ENCODE data around the gene ZNF2. TPM values are rescaled to one million over a fixed set of nuclear protein-coding genes. Genes with fewer than 3 reads are reported as not detected.

Gene ZNF2
- 1 to 10 TPM; 2.9 to 4.1 TPM for total RNA-seq
- polyA plus RNA-seq (2013, experiment 1 of 2) = 5.9 TPM
- polyA plus RNA-seq (2013, experiment 2 of 2) = 5.5 TPM
- long read RNA-seq, experiment 1, partial matches to known transcripts = 1 of 1 reads
- long read RNA-seq, experiment 1, other reads (novel, unspliced or antisense) = 0 of 1 reads
- long read RNA-seq, experiment 2, transcript ZNF2-203 (5 exons, 2,601 nt) = major isoform, 6 of 7 reads
- long read RNA-seq, experiment 2, partial matches to known transcripts = 0 of 7 reads
- long read RNA-seq, experiment 2, other reads (novel, unspliced or antisense) = 1 of 7 reads
- long read RNA-seq, experiment 3, transcript ZNF2-203 (5 exons, 2,601 nt) = major isoform, 7 of 11 reads
- long read RNA-seq, experiment 3, partial matches to known transcripts = 1 of 11 reads
- long read RNA-seq, experiment 3, other reads (novel, unspliced or antisense) = 2 of 11 reads
- long read RNA-seq, experiment 4, partial matches to known transcripts = 0 of 1 reads
- long read RNA-seq, experiment 4, other reads (novel, unspliced or antisense) = 1 of 1 reads

DNA sequence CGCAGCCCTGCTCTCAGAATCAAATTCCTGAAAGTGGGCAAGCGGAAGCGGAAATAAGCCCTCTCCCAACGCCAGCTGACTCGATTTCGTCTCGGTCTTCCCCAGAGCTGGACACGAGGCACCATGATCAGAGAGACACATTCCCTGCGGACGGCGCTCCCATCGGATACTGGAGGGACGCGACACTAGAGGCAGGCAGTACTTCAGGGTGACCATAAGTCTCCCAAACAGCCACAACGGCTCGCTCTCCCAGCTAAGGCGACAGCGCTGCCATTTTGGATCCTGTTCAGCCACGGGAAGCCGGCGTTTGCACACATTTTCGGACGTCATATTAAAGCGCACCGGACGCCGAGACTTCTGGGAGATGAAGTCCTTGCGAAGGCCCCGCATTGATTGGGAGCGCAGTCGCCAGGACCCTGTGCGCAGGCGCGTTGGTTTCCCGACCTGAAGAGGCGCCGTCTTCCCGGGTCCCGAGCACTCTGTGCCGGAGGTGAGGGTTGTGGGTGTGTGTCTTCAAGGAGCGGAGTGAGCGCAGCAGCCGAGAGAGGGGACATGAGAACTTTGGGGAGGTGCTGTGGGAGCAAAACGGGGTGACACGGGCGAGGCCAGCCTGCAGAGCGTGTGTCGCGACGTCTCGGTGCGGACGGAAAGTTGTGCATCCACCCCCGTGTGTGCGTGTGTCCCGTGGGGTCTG is at the start of gene ZNF2:
Gene ZNF2, plus strand, starts transcription at position 439 of the 694 bp plus-strand sequence. CDS start 10,418 bp downstream, outside the sequence.
- DNase-seq = peak; percentile 99
- Histone ChIP-seq H3K4me1 (ENCODE audit: control insufficient read depth, insufficient read depth, low read length) (no peaks in the 10 kb centered on the region), H3K4me3 (ENCODE audit: low read length) (peak within 1 kb of the TSS; percentile 94), H3K36me3 (ENCODE audit: control insufficient read depth, insufficient read depth, low read length) (no peaks in the 10 kb centered on the region), H3K9me3 (ENCODE audit: control insufficient read depth, low read length) (no peaks in the 10 kb centered on the region), H3K27me3 (ENCODE audit: control insufficient read depth, insufficient read depth, low read length, poor library complexity, severe bottlenecking) (no peaks in the 10 kb centered on the region), H3K27ac (ENCODE audit: low read depth, low read length) (peak within 1 kb of the TSS; percentile 73), H3K9ac (ENCODE audit: extremely low read depth, low read length, poor library complexity, severe bottlenecking) (peak within 1 kb of the TSS; percentile 88)
- 0% methylated on average over 19 to 56 of the region's 56 CpGs for WGBS, 2 experiments (ENCODE audit: insufficient coverage in 1 of 2, insufficient read length in 1 of 2)
- peaks cover 3% of the 10 kb centered on the region for H3K27me3 Mint-ChIP-seq (ENCODE audit: insufficient read depth)
- H3K4me3 Mint-ChIP-seq = peak within 1 kb of the TSS; percentile 95
- peak within 1 kb of the TSS; percentile 100 for H3K27ac Mint-ChIP-seq
- H3K4me1 Mint-ChIP-seq = peaks cover 22% of the 10 kb centered on the region
- H3K36me3 Mint-ChIP-seq (ENCODE audit: low read depth) = peaks cover 6% of the 10 kb centered on the region
- no peaks in the 10 kb centered on the region for H3K9me3 Mint-ChIP-seq
- TF ChIP-seq, protein P1, sequence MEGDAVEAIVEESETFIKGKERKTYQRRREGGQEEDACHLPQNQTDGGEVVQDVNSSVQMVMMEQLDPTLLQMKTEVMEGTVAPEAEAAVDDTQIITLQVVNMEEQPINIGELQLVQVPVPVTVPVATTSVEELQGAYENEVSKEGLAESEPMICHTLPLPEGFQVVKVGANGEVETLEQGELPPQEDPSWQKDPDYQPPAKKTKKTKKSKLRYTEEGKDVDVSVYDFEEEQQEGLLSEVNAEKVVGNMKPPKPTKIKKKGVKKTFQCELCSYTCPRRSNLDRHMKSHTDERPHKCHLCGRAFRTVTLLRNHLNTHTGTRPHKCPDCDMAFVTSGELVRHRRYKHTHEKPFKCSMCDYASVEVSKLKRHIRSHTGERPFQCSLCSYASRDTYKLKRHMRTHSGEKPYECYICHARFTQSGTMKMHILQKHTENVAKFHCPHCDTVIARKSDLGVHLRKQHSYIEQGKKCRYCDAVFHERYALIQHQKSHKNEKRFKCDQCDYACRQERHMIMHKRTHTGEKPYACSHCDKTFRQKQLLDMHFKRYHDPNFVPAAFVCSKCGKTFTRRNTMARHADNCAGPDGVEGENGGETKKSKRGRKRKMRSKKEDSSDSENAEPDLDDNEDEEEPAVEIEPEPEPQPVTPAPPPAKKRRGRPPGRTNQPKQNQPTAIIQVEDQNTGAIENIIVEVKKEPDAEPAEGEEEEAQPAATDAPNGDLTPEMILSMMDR (conservative IDR thresholded peaks at IDR 0.05) = peak; percentile 11

DNA sequence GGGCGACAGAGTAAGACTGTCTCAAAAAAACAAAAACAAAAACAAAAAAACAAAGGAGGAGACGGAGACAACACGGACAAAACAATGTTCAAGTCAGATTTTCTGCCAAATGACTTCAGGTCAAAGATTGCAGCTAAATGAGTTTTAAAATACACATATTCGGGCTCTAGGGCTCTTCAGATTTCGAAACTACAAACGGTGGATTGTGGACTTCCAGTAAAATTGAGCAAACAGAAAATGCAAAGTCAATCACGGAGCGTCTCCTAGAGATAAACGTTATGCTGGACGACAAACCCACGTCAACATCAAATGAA is 44.6 kb upstream of the ZNF2 start:
- Histone ChIP-seq H3K27ac (ENCODE audit: low read depth, low read length) (no peak overlapping the region), H3K4me1 (ENCODE audit: control insufficient read depth, insufficient read depth, low read length) (no peaks in the 10 kb centered on the region), H3K9me3 (ENCODE audit: control insufficient read depth, low read length) (no peaks in the 10 kb centered on the region), H3K9ac (ENCODE audit: extremely low read depth, low read length, poor library complexity, severe bottlenecking) (peak overlapping the region; percentile 86), H3K27me3 (ENCODE audit: control insufficient read depth, insufficient read depth, low read length, poor library complexity, severe bottlenecking) (no peaks in the 10 kb centered on the region), H3K36me3 (ENCODE audit: control insufficient read depth, insufficient read depth, low read length) (peaks cover 10% of the 10 kb centered on the region), H3K4me3 (ENCODE audit: low read length) (peak overlapping the region; percentile 95)
- no peak for DNase-seq
- Mint-ChIP-seq H3K9me3 (no peaks in the 10 kb centered on the region), H3K27ac (peak overlapping the region; percentile 95), H3K4me3 (peak overlapping the region; percentile 95), H3K4me1 (peaks cover 10% of the 10 kb centered on the region), H3K27me3 (ENCODE audit: insufficient read depth) (peaks cover 7% of the 10 kb centered on the region), H3K36me3 (ENCODE audit: low read depth) (peaks cover 24% of the 10 kb centered on the region)
- WGBS, 2 experiments (ENCODE audit: insufficient coverage in 1 of 2, insufficient read length in 1 of 2) = 0 to 2% methylated on average over 10 to 11 of the region's 11 CpGs
- TF ChIP-seq, protein P1 (conservative IDR thresholded peaks at IDR 0.05) = no peak

DNA sequence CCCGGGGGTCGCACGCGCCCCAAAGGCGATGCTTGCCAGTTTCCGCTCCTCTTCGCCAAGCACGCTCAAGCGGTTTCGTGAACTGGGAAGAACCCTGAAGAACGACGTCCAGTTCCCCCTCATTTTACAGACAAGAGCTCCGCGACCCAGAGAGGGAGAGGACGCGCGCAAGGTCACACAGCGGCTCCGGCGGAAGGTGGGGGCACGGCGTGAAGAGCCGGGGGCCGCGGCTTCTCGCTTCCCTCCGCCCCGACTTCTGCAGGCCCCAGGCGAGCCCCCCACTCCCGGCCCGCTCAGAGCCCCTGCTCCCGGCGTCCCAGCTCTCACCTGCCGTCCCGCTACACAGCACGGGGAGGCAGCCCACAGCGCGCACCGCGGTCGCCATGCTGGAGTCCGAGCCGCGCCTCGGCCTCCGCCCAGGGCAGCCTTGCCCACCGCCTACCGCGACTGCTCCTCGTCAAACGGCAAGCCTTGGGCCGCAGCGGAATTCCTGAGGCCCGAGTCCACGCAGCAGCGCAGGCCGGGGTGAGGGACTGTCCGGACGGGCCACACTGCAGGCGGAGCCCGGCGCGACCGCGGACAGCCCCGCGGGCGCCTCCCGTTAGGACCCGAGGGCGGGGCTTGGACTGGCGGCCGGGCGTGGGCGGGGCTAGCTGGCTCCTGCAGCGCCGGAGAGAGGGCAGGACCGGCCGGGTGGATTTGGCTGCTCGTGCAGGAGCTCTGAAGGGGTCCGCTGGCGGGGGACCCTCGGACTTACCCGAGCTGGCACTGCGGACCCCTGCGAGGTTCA is 44.0 kb upstream of the ZNF2 start, which contains the start of gene MRPS5:
Gene MRPS5, minus strand, starts transcription at position 402 of the 790 bp plus-strand sequence. Its CDS starts 17 bp downstream, at position 385.
- no peaks in the 10 kb centered on the region for H3K9me3 Mint-ChIP-seq
- TF ChIP-seq, protein P1 (conservative IDR thresholded peaks at IDR 0.05) = peak; percentile 41
- WGBS, 2 experiments (ENCODE audit: insufficient coverage in 1 of 2, insufficient read length in 1 of 2) = 0 to 1% methylated on average over 17 to 86 of the region's 86 CpGs
- DNase-seq = peak; percentile 93
- peaks cover 20% of the 10 kb centered on the region for H3K36me3 Mint-ChIP-seq (ENCODE audit: low read depth)
- peak within 1 kb of the TSS; percentile 97 for H3K27ac ChIP-seq (ENCODE audit: low read depth, low read length)
- peaks cover 7% of the 10 kb centered on the region for H3K36me3 ChIP-seq (ENCODE audit: control insufficient read depth, insufficient read depth, low read length)
- peak within 1 kb of the TSS; percentile 95 for H3K4me3 ChIP-seq (ENCODE audit: low read length)
- no peaks in the 10 kb centered on the region for H3K4me1 ChIP-seq (ENCODE audit: control insufficient read depth, insufficient read depth, low read length)
- peak within 1 kb of the TSS; percentile 95 for H3K4me3 Mint-ChIP-seq
- peaks cover 10% of the 10 kb centered on the region for H3K4me1 Mint-ChIP-seq
- peak within 1 kb of the TSS; percentile 86 for H3K9ac ChIP-seq (ENCODE audit: extremely low read depth, low read length, poor library complexity, severe bottlenecking)
- peaks cover 7% of the 10 kb centered on the region for H3K27me3 Mint-ChIP-seq (ENCODE audit: insufficient read depth)
- peak within 1 kb of the TSS; percentile 95 for H3K27ac Mint-ChIP-seq
- no peaks in the 10 kb centered on the region for H3K9me3 ChIP-seq (ENCODE audit: control insufficient read depth, low read length)
- H3K27me3 ChIP-seq (ENCODE audit: control insufficient read depth, insufficient read depth, low read length, poor library complexity, severe bottlenecking) = no peaks in the 10 kb centered on the region
